ENCODE measurements around the gene NRCAM. TPM values are rescaled to one million over a fixed set of nuclear protein-coding genes. Genes with fewer than 3 reads are reported as not detected.

Gene NRCAM
- total and polyA plus RNA-seq, 2 of the 8 experiments (the other 6 are each of a cell fraction or from before 2014, with no cell fraction given): 2.7 to 3.8 TPM

DNA sequence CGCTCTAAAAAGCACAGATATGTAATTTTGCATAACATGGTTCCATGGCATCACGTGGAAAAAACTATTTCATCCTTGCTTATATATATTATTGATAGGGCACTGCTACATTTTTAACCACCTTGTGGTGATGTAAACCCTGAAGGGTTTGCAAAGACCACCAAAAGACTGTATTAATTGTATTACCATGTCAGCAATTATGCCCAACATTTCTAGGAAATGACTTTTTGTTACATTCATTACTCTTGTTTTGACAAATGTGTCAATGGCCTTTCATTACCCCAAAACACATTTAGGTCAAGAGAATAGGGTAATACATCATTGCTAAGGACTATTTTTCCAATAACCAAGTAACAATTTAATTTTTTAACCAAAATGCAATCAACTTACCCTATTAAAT is 142.2 kb downstream of the NRCAM start (continued):
- TF ChIP-seq, protein P1, sequence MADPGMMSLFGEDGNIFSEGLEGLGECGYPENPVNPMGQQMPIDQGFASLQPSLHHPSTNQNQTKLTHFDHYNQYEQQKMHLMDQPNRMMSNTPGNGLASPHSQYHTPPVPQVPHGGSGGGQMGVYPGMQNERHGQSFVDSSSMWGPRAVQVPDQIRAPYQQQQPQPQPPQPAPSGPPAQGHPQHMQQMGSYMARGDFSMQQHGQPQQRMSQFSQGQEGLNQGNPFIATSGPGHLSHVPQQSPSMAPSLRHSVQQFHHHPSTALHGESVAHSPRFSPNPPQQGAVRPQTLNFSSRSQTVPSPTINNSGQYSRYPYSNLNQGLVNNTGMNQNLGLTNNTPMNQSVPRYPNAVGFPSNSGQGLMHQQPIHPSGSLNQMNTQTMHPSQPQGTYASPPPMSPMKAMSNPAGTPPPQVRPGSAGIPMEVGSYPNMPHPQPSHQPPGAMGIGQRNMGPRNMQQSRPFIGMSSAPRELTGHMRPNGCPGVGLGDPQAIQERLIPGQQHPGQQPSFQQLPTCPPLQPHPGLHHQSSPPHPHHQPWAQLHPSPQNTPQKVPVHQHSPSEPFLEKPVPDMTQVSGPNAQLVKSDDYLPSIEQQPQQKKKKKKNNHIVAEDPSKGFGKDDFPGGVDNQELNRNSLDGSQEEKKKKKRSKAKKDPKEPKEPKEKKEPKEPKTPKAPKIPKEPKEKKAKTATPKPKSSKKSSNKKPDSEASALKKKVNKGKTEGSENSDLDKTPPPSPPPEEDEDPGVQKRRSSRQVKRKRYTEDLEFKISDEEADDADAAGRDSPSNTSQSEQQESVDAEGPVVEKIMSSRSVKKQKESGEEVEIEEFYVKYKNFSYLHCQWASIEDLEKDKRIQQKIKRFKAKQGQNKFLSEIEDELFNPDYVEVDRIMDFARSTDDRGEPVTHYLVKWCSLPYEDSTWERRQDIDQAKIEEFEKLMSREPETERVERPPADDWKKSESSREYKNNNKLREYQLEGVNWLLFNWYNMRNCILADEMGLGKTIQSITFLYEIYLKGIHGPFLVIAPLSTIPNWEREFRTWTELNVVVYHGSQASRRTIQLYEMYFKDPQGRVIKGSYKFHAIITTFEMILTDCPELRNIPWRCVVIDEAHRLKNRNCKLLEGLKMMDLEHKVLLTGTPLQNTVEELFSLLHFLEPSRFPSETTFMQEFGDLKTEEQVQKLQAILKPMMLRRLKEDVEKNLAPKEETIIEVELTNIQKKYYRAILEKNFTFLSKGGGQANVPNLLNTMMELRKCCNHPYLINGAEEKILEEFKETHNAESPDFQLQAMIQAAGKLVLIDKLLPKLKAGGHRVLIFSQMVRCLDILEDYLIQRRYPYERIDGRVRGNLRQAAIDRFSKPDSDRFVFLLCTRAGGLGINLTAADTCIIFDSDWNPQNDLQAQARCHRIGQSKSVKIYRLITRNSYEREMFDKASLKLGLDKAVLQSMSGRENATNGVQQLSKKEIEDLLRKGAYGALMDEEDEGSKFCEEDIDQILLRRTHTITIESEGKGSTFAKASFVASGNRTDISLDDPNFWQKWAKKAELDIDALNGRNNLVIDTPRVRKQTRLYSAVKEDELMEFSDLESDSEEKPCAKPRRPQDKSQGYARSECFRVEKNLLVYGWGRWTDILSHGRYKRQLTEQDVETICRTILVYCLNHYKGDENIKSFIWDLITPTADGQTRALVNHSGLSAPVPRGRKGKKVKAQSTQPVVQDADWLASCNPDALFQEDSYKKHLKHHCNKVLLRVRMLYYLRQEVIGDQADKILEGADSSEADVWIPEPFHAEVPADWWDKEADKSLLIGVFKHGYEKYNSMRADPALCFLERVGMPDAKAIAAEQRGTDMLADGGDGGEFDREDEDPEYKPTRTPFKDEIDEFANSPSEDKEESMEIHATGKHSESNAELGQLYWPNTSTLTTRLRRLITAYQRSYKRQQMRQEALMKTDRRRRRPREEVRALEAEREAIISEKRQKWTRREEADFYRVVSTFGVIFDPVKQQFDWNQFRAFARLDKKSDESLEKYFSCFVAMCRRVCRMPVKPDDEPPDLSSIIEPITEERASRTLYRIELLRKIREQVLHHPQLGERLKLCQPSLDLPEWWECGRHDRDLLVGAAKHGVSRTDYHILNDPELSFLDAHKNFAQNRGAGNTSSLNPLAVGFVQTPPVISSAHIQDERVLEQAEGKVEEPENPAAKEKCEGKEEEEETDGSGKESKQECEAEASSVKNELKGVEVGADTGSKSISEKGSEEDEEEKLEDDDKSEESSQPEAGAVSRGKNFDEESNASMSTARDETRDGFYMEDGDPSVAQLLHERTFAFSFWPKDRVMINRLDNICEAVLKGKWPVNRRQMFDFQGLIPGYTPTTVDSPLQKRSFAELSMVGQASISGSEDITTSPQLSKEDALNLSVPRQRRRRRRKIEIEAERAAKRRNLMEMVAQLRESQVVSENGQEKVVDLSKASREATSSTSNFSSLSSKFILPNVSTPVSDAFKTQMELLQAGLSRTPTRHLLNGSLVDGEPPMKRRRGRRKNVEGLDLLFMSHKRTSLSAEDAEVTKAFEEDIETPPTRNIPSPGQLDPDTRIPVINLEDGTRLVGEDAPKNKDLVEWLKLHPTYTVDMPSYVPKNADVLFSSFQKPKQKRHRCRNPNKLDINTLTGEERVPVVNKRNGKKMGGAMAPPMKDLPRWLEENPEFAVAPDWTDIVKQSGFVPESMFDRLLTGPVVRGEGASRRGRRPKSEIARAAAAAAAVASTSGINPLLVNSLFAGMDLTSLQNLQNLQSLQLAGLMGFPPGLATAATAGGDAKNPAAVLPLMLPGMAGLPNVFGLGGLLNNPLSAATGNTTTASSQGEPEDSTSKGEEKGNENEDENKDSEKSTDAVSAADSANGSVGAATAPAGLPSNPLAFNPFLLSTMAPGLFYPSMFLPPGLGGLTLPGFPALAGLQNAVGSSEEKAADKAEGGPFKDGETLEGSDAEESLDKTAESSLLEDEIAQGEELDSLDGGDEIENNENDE (IDR thresholded peaks at IDR 0.05; ENCODE audit: insufficient replicate concordance, low read length): no peak
- TF ChIP-seq RXRA (IDR thresholded peaks at IDR 0.05; ENCODE audit: insufficient read depth, low read depth, low read length) (no peak), RBBP5 (IDR thresholded peaks at IDR 0.05; ENCODE audit: borderline replicate concordance, low read depth, low read length) (no peak), EGR1 (IDR thresholded peaks at IDR 0.05; ENCODE audit: borderline replicate concordance, low read depth, low read length) (no peak), CHD2 (IDR thresholded peaks at IDR 0.05; ENCODE audit: low read length) (no peak)

Measured in H1 (cell line).